ENCODE results near the gene ZNF648. TPM values are rescaled to one million over a fixed set of nuclear protein-coding genes. Genes with fewer than 3 reads are reported as not detected.
"Not testable (repeated sequence)": the region's sequence is repeated elsewhere in the genome, so short reads cannot be mapped to it uniquely, and the experiment has no call there.

ZNF648 gene
- total RNA-seq, 1 donor from 2014 or later, result not detected

DNA sequence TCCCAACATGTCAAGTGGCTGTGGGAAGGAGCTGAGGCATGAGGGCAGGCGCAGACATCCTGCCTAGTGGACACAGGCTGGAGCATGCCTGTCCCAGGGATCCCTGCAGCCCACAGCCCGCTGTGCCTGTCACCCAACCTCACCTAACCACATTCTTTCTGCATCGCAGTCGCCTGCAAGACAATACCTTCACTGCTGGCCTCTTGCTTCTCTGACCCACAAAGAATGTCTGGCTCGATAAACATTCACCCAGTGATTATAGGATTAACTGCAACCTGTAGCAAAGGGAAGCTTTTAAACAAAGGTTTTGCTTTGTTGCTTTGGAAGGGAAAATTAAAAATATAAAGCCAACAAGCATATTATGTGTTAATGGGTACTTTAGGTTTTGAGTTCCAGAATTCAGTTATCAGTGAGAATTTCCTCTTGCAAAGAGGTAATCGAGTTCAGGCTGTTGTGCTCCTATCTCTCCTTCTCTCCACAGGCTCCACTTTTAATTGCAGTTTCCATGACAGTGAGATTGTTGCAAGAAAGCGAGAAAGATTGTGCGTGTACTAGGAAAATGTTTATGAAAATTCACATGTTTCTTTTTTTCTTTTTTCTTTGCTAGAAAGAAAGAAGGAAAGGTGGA is 40.0 kb upstream of the ZNF648 start:
- Mint-ChIP-seq H3K9me3 (ENCODE audit: low read depth) (peaks cover 9% of the 10 kb centered on the region), H3K4me1 (ENCODE audit: low read depth) (no peaks in the 10 kb centered on the region), H3K27me3 (ENCODE audit: low read depth) (peaks cover 25% of the 10 kb centered on the region), H3K4me3 (ENCODE audit: unreplicated experiment) (no peak overlapping the region), H3K27ac (ENCODE audit: unreplicated experiment) (no peak overlapping the region), H3K36me3 (ENCODE audit: low read depth) (peaks cover 3% of the 10 kb centered on the region)
- TF ChIP-seq CTCF (IDR thresholded peaks at IDR 0.05), result no peak
- no peak for DNase-seq (ENCODE audit: low spot score)

DNA sequence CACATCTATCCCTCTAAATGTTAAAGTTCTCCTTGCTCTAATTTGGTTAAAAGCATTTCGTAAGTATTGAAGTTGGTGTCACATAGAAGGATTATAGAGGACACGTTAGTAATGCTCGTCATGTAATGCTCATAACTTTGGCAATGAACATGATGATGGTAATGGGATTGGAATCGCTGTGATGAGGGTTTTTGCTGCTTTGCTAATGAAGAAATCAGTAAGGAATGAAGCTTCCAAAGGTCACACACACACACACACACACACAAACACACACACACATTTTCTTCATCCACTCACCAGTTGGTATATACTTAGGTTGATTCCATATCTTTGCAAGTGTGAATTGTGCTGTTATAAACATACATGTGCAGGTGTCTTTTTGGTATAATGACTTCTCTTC is 36.8 kb upstream of the ZNF648 start:
- peaks cover 3% of the 10 kb centered on the region for H3K36me3 Mint-ChIP-seq (ENCODE audit: low read depth)
- H3K4me1 Mint-ChIP-seq (ENCODE audit: low read depth), result no peaks in the 10 kb centered on the region
- no peak for DNase-seq (ENCODE audit: low spot score)
- peaks cover 35% of the 10 kb centered on the region for H3K27me3 Mint-ChIP-seq (ENCODE audit: low read depth)
- no peak for TF ChIP-seq CTCF (IDR thresholded peaks at IDR 0.05)
- H3K4me3 Mint-ChIP-seq (ENCODE audit: unreplicated experiment), result no peak overlapping the region
- H3K27ac Mint-ChIP-seq (ENCODE audit: unreplicated experiment), result no peak overlapping the region
- H3K9me3 Mint-ChIP-seq (ENCODE audit: low read depth), result peaks cover 9% of the 10 kb centered on the region

DNA sequence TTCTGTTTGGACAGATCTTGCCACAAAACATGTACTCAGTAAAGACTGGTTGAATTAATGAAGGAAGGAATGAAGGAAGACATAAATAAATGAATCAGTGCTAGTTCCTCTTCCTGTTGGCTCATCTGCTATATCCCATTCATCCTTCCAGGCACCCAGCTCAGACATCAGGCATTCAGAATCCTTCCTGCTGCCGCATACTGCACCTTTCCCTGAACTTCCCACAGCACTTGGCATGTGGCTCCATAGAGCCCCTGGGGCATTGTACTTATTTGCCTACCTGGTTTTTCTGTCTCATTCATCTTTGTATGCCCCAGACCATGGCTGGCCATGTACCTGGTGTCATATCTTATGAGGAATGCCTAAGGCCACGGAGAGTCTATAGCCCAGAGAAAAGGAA is 34.4 kb upstream of the ZNF648 start:
- Mint-ChIP-seq H3K27ac (ENCODE audit: unreplicated experiment) (no peak overlapping the region), H3K4me1 (ENCODE audit: low read depth) (peaks cover 6% of the 10 kb centered on the region), H3K9me3 (ENCODE audit: low read depth) (peaks cover 9% of the 10 kb centered on the region), H3K4me3 (ENCODE audit: unreplicated experiment) (no peak overlapping the region), H3K27me3 (ENCODE audit: low read depth) (peaks cover 32% of the 10 kb centered on the region), H3K36me3 (ENCODE audit: low read depth) (peaks cover 3% of the 10 kb centered on the region)
- no peak for DNase-seq (ENCODE audit: low spot score)
- TF ChIP-seq CTCF (IDR thresholded peaks at IDR 0.05), result no peak

- not testable (repeated sequence) for H3K27ac Mint-ChIP-seq (ENCODE audit: unreplicated experiment); H3K9me3 Mint-ChIP-seq (ENCODE audit: low read depth); H3K4me3 Mint-ChIP-seq (ENCODE audit: unreplicated experiment); DNase-seq (ENCODE audit: low spot score); H3K4me1 Mint-ChIP-seq (ENCODE audit: low read depth); H3K36me3 Mint-ChIP-seq (ENCODE audit: low read depth)
- H3K27me3 Mint-ChIP-seq (ENCODE audit: low read depth), result peaks cover 30% of the 10 kb centered on the region
Measured at GRCh38 chr1:182094514-182095005, 33.0 kb upstream of the ZNF648 start.

GRCh38 chr1:182093781-182094180 is 32.3 kb upstream of the ZNF648 start:
- H3K36me3 Mint-ChIP-seq (ENCODE audit: low read depth), result no peaks in the 10 kb centered on the region
- H3K4me1 Mint-ChIP-seq (ENCODE audit: low read depth), result peaks cover 6% of the 10 kb centered on the region
- H3K27me3 Mint-ChIP-seq (ENCODE audit: low read depth), result peaks cover 30% of the 10 kb centered on the region
- no peak overlapping the region for H3K27ac Mint-ChIP-seq (ENCODE audit: unreplicated experiment)
- no peaks in the 10 kb centered on the region for H3K9me3 Mint-ChIP-seq (ENCODE audit: low read depth)
- no peak overlapping the region for H3K4me3 Mint-ChIP-seq (ENCODE audit: unreplicated experiment)
- TF ChIP-seq CTCF (IDR thresholded peaks at IDR 0.05), result no peak
- no peak for DNase-seq (ENCODE audit: low spot score)

DNA sequence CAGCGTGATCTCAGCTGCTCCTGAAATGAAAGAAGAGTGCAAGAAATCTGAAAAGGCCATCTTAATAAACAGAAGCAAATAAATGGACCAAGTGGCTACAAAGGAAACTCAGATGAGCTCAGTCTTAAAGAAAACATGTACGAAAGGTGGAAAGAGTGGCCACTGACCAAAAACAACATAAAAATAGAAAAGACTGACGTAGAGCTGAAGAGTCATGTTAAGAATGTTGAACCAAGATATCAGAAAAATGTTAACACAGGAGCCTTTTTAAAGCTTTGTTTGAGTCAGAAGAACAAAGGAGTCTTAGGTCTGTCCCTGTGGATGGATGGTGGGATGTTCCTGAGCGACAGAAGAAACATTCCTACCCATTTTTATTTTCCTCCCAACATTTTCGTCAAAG is 30.8 kb upstream of the ZNF648 start:
- no peak overlapping the region for H3K27ac Mint-ChIP-seq (ENCODE audit: unreplicated experiment)
- peaks cover 6% of the 10 kb centered on the region for H3K4me1 Mint-ChIP-seq (ENCODE audit: low read depth)
- no peak for TF ChIP-seq CTCF (IDR thresholded peaks at IDR 0.05)
- no peaks in the 10 kb centered on the region for H3K9me3 Mint-ChIP-seq (ENCODE audit: low read depth)
- H3K4me3 Mint-ChIP-seq (ENCODE audit: unreplicated experiment), result no peak overlapping the region
- peaks cover 24% of the 10 kb centered on the region for H3K27me3 Mint-ChIP-seq (ENCODE audit: low read depth)
- no peak for DNase-seq (ENCODE audit: low spot score)
- H3K36me3 Mint-ChIP-seq (ENCODE audit: low read depth), result no peaks in the 10 kb centered on the region
